Spleen (tissue), 11 donors: Measurements from ENCODE around the gene ACOXL. TPM values are rescaled to one million over a fixed set of nuclear protein-coding genes. Genes with fewer than 3 reads are reported as not detected.

Experiments
- DNase-seq: peaks from one replicate; pipeline ENCODE4 v3.0.0-alpha.2; 2020
- H3K27ac ChIP-seq, 8 donors: fragments of 200-600 bp; sonication (generic) in 7 of 8; 1 replicate in 4 of 8; 2 replicates in 4 of 8; pipeline versions ENCODE4 v1.5.0 to v1.8.0; 2016 to 2021; ENCODE audit warnings: inconsistent platforms in 4 of 8, mild to moderate bottlenecking in 4 of 8, moderate library complexity in 1 of 8
- H3K27me3 ChIP-seq, 7 donors: fragments of 200-600 bp; sonication (generic) in 6 of 7; replicated peaks in 1 of 7; 1 replicate in 4 of 7; 2 replicates in 3 of 7; pipeline versions ENCODE4 v1.5.0 to v1.8.0; 2016 to 2021; ENCODE audit warnings: inconsistent platforms in 3 of 7, mild to moderate bottlenecking in 1 of 7
- H3K36me3 ChIP-seq, 6 donors: fragments of 200-600 bp; sonication (generic) in 5 of 6; 1 replicate in 4 of 6; 2 replicates in 2 of 6; pipeline versions ENCODE4 v1.5.0 to v1.8.0; 2016 to 2021; ENCODE audit warnings: inconsistent platforms in 2 of 6
- H3K4me1 ChIP-seq, 6 donors: fragments of 200-600 bp; sonication (generic) in 5 of 6; 1 replicate in 3 of 6; 2 replicates in 3 of 6; pipeline versions ENCODE4 v1.5.0 to v1.8.0; 2016 to 2021; ENCODE audit warnings: inconsistent platforms in 3 of 6
- H3K4me3 ChIP-seq, 8 donors: fragments of 200-600 bp; sonication (generic) in 7 of 8; 1 replicate in 4 of 8; 2 replicates in 4 of 8; pipeline versions ENCODE4 v1.5.0 to v1.8.0; 2016 to 2021; ENCODE audit warnings: inconsistent platforms in 4 of 8, mild to moderate bottlenecking in 4 of 8, moderate library complexity in 2 of 8
- H3K9me3 ChIP-seq, 8 donors: fragments of 200-600 bp; sonication (generic) in 7 of 8; 1 replicate in 4 of 8; 2 replicates in 4 of 8; pipeline versions ENCODE4 v1.5.0 to v1.8.0; 2016 to 2021; ENCODE audit warnings: inconsistent platforms in 4 of 8
- CTCF ChIP-seq, 11 experiments: fragments of 200-600 bp in 7 of 11; fragments of 450-650 bp in 4 of 11; sonication (generic) in 4 of 11; IDR thresholded peaks in 8 of 11; conservative IDR thresholded peaks in 3 of 11; 1 replicate in 7 of 11; 2 replicates in 4 of 11; pipeline versions ENCODE4 v1.4.0 to v1.8.0; 2016 to 2021; ENCODE audit warnings: antibody characterized with exemption in 11 of 11, inconsistent platforms in 4 of 11, mild to moderate bottlenecking in 1 of 11
- POLR2A ChIP-seq, 3 donors: fragments of 450-650 bp; IDR thresholded peaks; one replicate each; pipeline ENCODE4 v1.5.1; 2017; ENCODE audit warnings: antibody characterized with exemption in 3 of 3, mild to moderate bottlenecking in 1 of 3
- POLR2AphosphoS5 ChIP-seq, 3 donors: sonication (generic); formaldehyde crosslinking; IDR thresholded peaks; one replicate each; pipeline ENCODE4 v1.5.1; 2017; ENCODE audit warnings: antibody characterized with exemption in 3 of 3
- WGBS, 5 donors: extraction: QIAGEN DNeasy Blood & Tissue Kit in 3 of 5; methylation state at CpG; one replicate each; pipeline versions ENCODE4 v1.1.5 to v1.1.7; 2013 to 2018; 5-methylcytosine and 5-hydroxymethylcytosine counted together
- intact Hi-C: fragments of 100-400 bp; cut with DNase I; formaldehyde crosslinking; loops from one replicate; pipeline ENCODE4 v1.15.0; 2023; ENCODE audit warnings: low total_unique reads
- polyA plus RNA-seq, 3 donors: library from polyadenylated mRNA; stranded (reverse); fragments of 200-250 nt; gene quantifications; one replicate each; pipeline ENCODE4 v1.2.1, GENCODE V29; 2013
- total RNA-seq, 7 donors: library from RNA; depleted of rRNA in 3 of 7; stranded (reverse); fragments of >200 nt in 3 of 7; fragmentation: NEBNext Ultra II Directional in 4 of 7; extraction: Animal tissue kit (Norgen Biotek cat#: 25700) in 4 of 7; gene quantifications; one replicate each; pipeline versions ENCODE4 v1.1.0 to v1.2.1, GENCODE V29; 2016 to 2021
- donor health status: healthy with polysubstance abuse.
- donor health status: DM: no; HTN: no; CAD: no; lungs with moderate emphysema.
- donor health status: DM: no; HTN: no; CAD: no.
- donor health status: Bipolar disorder and iron deficiency.
- donor health status: healthy.
- donor health status: DM: no; HTN: no; CAD: no.
- donor health status: DM: yes; HTN: yes; CAD: no.

ACOXL gene
- total and polyA plus RNA-seq, 10 donors: 0.04 to 1.0 (median 0.66) TPM

GRCh38 chr2:111057721-111058120 lies 325.3 kb downstream of the ACOXL start:
- H3K27ac ChIP-seq: peak overlapping the region in 1 of 8 donors; percentile 12
- H3K9me3 ChIP-seq: peaks cover 0 to 20% (median 17%) of the 10 kb centered on the region in 8 donors
- WGBS, 5 donors: 49 to 74% (median 68%) methylated on average over 9 of the region's 9 CpGs
- TF ChIP-seq POLR2A (IDR thresholded peaks at IDR 0.05) (no peak), POLR2AphosphoS5 (IDR thresholded peaks at IDR 0.05) (peak in 1 of 3 donors; percentile 24), CTCF (IDR thresholded peaks at IDR 0.05 in 8 of 11, conservative IDR thresholded peaks at IDR 0.05 in 3 of 11) (no peak)
- DNase-seq: no peak
- peak overlapping the region in 1 of 8 donors; percentile 4 for H3K4me3 ChIP-seq
- H3K27me3 ChIP-seq: peaks cover 0 to 13% (median 0%) of the 10 kb centered on the region in 7 donors
- H3K4me1 ChIP-seq: peaks cover 0 to 44% (median 4%) of the 10 kb centered on the region in 6 donors
- no peaks in the 10 kb centered on the region for H3K36me3 ChIP-seq
- intact Hi-C loops: no loop called here

GRCh38 chr2:111058264-111058663 lies 325.9 kb downstream of the ACOXL start:
- 51 to 61% (median 56%) methylated on average over 5 of the region's 5 CpGs for WGBS, 5 donors

GRCh38 chr2:111061191-111061590 lies 328.8 kb downstream of the ACOXL start:
- H3K4me3 ChIP-seq: no peak overlapping the region
- H3K4me1 ChIP-seq: peaks cover 0 to 27% (median 0%) of the 10 kb centered on the region in 6 donors
- intact Hi-C loops: no loop called here
- TF ChIP-seq POLR2AphosphoS5 (IDR thresholded peaks at IDR 0.05) (no peak), CTCF (IDR thresholded peaks at IDR 0.05 in 8 of 11, conservative IDR thresholded peaks at IDR 0.05 in 3 of 11) (no peak), POLR2A (IDR thresholded peaks at IDR 0.05) (no peak)
- H3K36me3 ChIP-seq: no peaks in the 10 kb centered on the region
- no peaks in the 10 kb centered on the region for H3K27me3 ChIP-seq
- no peak for DNase-seq
- H3K27ac ChIP-seq: no peak overlapping the region
- 84 to 90% (median 87%) methylated on average over 1 of the region's 1 CpG for WGBS, 5 donors
- H3K9me3 ChIP-seq: peaks cover 0 to 20% (median 17%) of the 10 kb centered on the region in 8 donors

More at GRCh38 chr2:111058264-111058663, 325.9 kb downstream of the ACOXL start:
- Histone ChIP-seq H3K9me3 (peaks cover 0 to 20% (median 17%) of the 10 kb centered on the region in 8 donors), H3K4me3 (no peak overlapping the region), H3K27me3 (peaks cover 0 to 13% (median 0%) of the 10 kb centered on the region in 7 donors), H3K36me3 (no peaks in the 10 kb centered on the region), H3K4me1 (peaks cover 0 to 44% (median 4%) of the 10 kb centered on the region in 6 donors), H3K27ac (no peak overlapping the region)
- TF ChIP-seq CTCF (IDR thresholded peaks at IDR 0.05 in 8 of 11, conservative IDR thresholded peaks at IDR 0.05 in 3 of 11) (no peak), POLR2A (IDR thresholded peaks at IDR 0.05) (no peak), POLR2AphosphoS5 (IDR thresholded peaks at IDR 0.05) (no peak)
- DNase-seq: no peak
- intact Hi-C loops: no loop called here

- intact Hi-C loops: no loop called here
- TF ChIP-seq POLR2A (IDR thresholded peaks at IDR 0.05) (no peak), CTCF (IDR thresholded peaks at IDR 0.05 in 8 of 11, conservative IDR thresholded peaks at IDR 0.05 in 3 of 11) (no peak), POLR2AphosphoS5 (IDR thresholded peaks at IDR 0.05) (no peak)
- Histone ChIP-seq H3K36me3 (no peaks in the 10 kb centered on the region), H3K4me3 (no peak overlapping the region), H3K9me3 (peaks cover 0 to 20% (median 17%) of the 10 kb centered on the region in 8 donors), H3K4me1 (peaks cover 0 to 23% (median 0%) of the 10 kb centered on the region in 6 donors), H3K27me3 (no peaks in the 10 kb centered on the region), H3K27ac (no peak overlapping the region)
- WGBS, 5 donors: 21 to 64% (median 39%) methylated on average over 2 of the region's 2 CpGs
- no peak for DNase-seq
Measured at GRCh38 chr2:111062417-111062816, 330.0 kb downstream of the ACOXL start.
